ELR (cell line): ENCODE measurements around the gene TNIK.
"Not testable (repeated sequence)": the region's sequence is repeated elsewhere in the genome, so short reads cannot be mapped to it uniquely, and the experiment has no call there.

Experiments
- DNase-seq: peaks from one replicate; pipeline ENCODE4 v3.0.0-alpha.2; 2015; ENCODE audit warnings: low read depth

TNIK gene

DNA sequence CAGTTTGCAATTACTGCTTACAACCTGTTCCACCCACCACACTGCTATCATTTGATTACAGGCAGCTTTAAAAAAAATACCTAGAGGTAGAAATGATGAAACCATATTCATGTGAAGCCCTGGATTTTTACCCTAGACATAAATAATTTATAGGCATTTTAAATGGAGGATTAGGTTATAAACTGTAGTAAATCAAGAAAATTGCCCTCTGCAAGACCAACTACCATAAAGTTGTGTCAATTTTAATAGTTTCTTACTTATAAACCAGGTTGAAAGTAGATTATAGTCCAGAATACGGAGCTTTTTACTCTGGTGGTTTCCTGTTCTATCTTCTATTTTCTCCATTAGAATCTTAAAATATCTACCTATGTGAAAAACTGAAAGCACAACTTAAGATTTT, 13.9 kb downstream of the TNIK start:
- no peak for DNase-seq

DNA sequence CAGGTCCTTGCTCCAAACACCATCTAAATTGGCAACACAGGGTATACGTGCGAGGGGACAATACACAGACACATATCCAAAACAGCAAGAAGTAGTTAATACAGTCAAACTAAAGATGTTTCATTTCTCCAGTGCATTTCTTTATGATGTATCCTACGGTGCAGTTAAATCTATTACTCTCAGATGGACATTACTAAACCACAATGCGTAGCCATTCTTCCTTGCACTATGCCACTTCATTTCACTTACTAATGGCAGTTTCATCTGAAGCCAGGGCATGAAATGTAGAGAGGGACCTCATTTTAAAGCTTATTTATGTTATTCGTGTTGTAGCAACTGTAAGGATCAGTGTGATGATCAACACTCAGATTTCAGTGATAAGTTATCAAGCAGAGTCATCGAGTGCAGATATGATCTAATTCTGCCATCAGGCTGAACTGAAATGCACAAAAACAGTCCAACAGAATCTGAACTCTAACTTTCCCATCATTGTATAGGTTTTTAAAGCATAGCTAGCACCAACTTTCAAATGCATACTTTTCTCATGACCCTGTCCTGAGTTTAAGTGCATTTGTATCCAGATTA, 14.5 kb downstream of the TNIK start:
- no peak for DNase-seq

DNA sequence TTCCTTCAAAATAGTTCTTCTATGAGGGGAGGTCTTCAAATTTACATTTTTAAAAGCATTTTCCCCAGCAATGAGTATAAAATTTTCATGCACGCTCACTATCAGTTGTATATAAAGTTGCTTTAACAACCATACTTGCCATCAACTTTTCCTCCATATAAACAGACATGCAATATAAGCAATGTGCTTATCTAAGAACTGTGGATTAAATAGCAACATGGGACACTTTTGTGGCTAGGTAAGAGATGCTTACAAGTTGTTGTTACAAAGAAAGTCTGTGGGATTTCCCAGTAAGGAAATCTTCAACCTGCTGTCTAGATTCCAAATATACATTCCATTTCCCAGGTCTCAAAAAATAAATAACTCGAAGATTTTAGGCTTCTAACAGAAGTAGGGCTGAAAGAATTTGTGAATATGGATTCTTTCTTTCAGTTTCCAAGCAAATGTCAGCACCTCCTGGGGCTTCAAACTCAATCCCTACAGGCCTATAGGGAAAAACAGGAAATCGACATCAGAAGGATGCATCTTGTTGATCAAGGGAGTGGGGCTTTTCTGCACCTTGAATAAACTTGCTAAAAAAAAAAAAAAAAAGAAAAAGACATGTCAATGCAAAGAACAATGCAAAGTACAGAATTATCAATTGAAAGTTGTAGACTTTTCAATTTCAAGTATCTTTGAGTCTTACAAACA, 16.1 kb downstream of the TNIK start:
- no peak for DNase-seq

DNA sequence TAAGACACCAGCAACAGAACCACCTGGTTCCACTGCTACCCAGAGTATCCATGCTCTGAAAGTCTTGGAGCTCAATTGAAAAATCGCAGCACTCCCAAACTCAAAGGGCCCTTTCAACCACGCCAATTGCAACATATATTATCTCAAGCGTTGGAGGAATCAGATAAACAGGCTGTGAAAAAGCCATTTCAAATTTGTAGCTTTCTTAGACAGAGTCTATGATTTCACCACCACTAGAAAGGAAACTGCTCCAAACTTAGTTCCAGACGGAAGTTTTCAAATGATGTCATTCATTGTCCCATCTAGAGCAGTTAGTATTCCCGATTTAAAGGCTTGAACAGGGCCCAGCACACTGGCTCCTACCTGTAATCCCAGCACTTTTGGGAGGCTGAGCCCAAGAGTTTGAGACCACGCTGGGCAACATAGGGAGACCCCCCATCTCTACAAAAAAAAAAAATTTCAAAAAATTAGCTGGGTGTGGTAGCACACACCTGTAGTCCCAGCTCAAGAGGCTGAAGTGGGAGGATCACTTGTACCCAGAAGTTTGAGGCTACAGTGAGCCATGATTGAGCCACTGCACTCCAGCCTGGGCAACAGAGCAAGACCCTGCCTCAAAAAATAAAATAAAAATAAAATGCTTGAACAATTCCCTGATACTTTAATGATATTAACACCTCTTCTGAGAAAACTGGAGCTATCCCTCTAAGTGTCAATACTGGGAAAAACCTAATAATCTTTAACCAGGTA, 16.8 kb downstream of the TNIK start:
- no peak for DNase-seq

DNA sequence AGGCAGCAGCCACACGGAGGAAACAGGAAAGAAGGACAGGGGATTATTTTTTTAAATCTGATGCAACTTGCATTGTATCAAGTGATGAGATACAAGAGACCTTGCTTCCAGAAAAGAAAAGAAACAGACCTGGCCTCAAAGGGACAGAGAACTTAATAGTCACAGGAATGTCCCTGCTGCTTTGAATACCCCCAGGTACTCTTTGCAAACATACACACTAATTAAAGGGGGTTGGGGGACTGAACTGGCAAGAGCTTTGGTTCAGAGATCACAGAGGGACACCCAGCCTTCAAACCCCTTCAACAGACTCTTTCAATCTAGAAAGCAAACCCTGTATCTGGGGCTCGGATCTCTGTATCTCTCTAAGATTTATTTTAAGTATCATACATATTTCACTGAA, 18.0 kb downstream of the TNIK start:
- DNase-seq, result no peak

DNA sequence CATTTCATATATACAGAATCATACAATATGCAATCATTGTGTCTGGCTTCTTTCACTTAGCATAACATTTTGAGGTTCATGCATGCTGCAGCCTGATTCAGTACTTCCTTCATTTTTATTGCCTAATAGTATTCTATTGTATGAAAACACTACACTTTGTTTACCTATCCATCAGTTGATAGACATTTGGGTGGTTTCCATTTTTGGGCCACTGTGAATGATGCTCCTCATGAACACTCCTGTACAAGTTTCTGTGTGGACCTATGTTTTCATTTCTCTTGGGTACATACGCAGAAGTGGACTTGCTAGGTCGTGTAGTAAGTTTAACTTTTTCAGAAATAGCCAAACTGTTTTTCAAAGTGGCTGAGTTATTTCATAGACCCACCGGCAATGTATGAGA, 18.8 kb downstream of the TNIK start:
- no peak for DNase-seq

DNA sequence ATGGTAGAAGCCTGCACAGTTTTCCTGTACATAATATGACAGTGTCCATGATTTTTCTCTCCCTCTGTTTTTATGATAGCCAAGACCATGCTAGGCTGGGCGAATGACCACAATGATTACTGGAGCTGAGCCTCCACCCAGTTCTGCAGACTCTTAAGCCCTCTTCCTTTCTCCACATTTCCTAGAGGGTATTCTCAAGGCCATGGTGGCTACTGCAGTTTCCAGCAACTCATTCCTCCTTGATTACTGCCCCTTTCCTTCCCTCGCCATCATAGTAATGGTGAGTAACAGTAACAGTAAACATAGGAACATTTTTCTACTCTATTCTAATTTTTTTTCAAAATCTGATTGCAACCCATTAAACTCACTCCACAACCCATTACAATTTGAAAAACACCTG, 20.2 kb downstream of the TNIK start:
- no peak for DNase-seq

DNA sequence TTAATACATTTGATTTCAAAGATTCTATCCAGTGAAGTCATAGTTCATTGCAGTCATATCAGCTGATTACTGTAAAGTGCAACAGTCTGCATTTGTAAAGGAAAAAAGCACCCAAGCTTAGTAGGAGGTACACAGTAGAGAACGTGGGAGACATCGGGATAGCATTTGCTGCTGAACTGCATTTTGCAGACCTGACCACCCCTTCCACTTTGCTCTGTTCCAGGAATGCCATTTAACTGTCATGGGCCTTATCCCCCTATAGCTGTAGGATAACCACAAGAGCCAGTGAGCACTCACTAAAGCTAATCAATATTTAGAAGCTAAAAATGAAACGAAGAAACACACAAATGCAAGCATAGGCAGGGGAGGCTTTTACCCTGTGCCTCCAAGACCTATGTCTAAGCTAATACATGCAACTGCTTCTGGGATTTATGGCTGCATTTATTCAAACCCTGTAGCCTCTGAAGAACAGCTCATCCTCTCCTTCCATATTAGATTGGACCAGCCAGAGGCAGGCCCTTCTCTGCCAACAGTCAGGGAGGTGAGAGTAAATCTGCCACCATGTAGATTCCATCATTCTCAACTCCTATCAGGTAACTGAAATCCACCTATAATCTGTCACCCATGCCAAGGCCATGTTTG, 23.0 kb downstream of the TNIK start:
- no peak for DNase-seq

DNA sequence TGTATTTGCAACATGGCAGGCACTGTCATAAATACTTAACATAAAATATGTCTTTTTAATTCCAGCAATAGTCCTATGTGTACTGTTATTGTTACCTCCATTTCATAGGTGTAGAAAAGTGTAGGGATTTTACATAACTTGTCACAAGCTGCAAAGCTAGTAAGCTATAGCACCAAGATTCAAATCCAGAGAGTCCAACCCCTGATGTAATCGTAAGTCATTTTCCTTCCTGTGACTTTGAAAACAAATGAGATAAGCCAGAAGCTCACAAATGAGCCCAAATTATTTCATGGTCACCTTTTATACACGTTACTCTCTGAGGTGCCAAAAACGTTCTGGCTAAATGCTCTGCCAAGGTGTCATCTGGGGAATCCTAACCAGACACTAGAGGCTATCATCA, 23.8 kb downstream of the TNIK start:
- DNase-seq, result no peak

DNA sequence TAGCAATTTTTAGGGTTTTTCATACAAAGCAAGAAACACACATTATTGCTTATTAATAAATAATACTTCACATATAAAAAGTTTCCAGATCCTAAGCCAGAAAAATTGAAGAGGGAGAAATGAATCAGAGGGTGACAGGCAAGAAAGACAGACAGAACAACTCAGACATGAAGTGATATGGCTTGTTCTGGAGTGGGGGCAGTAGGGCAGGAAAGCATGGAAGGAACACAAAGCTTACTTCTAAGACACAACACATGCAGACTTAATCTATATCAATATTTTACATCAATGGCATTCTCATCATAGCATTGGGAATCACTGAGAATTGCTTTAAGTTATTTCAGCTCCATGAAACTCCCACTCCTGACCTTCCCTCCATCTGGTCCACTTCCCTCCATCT, 24.4 kb downstream of the TNIK start:
- DNase-seq, result no peak

DNA sequence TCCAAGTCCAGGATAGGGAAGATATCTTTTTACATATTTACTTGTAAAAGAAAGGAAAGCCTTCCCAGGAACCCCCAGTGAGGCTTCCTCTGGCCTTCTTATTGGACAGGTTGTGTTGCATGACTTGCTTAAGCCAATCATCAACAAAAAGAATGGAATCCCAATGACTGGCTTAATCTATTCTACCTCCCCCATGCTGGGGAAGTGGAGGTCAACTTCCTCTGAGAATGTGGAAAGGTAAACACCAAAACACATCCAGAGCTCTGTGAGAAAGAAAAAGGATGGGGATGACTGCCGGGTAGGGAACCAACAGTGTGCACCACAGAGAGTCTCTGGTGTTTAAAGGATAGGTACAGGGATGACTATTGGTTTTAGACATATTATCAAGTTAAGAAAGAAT, 25.1 kb downstream of the TNIK start:
- DNase-seq, result no peak

DNA sequence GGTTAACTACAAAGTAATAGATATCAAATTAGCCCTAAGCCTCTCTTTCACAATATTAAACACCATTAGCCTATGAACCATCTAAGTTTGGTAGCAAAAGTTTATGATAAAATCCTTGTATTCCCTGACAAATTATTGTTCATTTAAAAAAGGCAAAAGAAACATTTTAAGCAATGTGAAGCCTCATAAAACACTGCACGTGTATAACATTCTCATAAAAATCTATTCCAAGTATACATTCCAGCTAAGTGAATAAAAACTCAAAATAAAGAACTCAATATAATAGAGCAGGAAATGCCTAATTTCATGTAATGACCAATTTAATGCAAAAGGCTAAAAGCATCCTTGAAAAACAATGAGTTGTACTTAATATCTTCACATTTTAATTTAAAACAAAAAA, 27.7 kb downstream of the TNIK start:
- no peak for DNase-seq

DNA sequence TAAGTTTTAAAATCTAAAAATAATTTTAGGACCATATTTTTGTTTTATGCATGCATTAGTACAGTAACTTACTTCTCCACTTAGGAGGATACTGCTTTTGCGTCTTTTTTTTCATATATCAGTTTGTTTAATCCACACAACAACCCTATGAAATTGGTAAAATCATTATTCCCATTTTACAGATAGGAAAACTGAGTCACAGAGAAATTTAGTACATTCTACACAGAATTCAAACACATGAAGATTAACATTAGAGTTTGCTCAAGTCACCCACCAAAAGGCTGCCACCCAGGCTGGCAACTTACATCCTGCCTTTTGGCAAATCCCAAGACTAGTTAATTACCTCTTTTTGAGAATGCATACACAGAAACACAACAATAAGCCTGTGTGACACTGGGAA, 28.7 kb downstream of the TNIK start:
- no peak for DNase-seq

DNA sequence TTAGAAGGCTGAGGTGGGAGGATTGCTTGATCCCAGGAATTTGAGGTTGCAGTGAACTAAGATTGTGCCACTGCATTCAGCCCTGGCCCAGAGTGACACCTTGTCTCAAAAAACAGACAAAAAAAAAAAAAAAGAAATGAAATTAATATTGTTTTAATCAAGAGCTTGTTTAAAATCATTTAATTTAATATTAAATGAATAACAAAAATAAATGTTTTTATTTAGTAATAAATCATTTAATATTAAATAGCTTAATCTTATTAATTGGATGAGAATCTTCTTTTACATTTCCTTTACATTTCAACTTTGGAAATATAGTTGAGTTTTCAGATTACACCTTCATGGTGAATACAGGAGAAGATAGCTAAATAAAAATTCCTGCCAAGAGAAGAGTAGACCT, 29.7 kb downstream of the TNIK start:
- DNase-seq, result no peak

DNA sequence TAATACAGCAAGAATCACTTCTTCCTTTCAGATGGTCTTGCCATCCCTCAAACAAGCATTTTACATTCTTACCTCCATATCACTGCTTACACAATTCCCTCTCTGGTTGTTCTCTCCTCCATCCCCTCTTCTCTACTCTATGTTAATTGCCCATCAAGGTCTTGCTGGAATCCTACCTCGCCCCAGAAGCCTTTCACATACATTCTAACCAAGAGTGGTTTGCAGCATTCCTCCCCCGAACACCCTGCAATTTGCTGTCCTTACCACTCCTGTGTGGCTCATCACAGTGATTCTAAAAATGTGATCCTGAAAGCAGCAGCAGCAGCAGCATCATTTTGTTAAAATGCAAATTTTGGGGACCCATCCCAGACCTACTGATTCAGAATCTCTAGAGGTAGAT, 30.6 kb downstream of the TNIK start:
- no peak for DNase-seq

DNA sequence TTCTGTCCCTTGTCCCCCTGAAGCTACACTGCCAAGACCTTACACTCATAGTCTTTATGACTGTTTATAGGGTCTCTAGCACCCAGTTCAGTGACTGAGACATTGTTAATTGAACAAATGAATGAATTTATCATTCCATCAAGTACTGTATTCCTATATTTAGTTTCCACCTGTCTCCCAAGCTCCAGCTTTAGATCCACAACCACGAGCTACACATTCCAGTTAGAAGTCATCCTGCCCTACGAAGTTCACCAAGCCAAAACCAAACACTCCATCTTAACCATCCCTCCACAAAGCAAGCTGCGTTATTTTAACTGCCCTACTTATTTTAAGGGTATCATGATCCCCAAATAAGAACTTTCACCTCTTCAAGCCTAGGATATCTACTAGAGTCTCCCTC, 31.3 kb downstream of the TNIK start:
- DNase-seq, result no peak

DNA sequence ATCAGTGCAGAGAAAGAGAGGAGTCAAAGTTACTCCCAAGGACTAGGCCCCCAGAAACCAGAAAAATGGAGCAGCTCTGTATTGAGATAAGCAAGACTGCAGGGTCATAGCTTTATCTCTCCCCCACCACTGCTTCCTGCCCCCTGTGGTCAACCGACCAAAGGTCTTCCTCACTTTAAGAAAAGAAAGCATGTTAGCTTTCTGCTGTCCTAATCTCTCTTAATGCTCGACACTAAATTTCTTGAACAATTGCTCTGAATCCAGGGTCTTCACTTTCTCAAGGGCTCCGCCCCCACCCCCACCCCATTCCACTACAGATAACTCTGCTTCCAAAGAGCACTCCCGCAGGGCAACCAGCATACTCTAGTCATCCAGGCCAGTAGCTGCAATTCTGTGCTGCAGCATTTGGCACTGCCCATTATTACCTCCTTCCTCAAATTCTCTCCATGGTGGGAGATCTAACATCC, 31.9 kb downstream of the TNIK start:
- no peak for DNase-seq

DNA sequence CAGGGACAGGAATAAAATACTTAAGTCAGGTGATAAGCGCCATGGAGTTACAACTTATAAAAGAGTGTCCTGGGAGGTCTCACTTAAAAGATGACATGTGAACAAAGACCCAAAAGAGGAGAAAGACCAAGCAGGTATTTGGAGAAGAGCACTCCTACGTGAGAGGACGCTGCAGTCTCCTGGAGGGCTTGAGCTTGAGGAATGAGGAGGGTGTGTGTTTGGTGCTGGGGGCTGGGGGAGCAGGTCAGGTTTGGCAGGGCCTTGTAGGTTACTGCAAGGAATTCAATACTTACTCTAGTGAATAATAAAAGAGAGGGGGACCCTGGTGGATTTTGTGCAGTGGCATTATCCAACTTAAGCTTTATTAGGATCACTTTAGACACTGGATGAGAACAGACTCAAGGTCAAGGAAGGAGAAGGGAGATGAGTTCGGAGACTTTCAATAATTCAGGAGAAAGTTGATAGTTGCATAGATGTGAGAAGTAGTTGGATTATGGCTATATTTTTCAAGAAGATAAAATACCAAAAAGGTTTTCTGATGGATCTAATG, 32.4 kb downstream of the TNIK start:
- no peak for DNase-seq

DNA sequence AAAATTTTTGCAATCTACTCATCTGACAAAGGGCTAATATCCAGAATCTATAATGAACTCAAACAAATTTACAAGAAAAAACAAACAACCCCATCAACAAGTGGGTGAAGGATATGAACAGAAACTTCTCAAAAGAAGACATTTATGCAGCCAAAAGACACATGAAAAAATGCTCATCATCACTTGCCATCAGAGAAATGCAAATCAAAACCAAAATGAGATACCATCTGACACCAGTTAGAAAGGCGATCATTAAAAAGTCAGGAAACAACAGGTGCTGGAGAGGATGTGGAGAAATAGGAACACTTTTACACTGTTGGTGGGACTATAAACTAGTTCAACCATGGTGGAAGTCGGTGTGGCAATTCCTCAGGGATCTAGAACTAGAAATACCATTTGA, 36.1 kb downstream of the TNIK start:
- not testable (repeated sequence) for DNase-seq

DNA sequence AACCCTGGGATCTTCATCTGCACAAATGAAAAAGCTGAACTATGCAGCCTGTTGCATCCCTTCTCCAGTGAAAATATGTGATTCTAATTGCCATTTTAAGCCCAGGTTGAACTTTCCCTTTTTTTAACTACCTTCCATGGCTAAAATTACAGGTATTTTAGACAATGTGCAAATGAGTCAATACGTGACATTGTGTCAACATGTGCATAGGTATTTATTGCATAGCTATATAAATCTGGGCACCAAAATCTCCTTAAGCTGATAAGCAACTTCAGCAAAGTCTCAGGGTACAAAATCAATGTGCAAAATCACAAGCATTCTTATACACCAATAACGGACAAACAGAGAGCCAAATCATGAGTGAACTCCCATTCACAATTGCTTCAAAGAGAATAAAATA, 37.4 kb downstream of the TNIK start:
- not testable (repeated sequence) for DNase-seq

DNA sequence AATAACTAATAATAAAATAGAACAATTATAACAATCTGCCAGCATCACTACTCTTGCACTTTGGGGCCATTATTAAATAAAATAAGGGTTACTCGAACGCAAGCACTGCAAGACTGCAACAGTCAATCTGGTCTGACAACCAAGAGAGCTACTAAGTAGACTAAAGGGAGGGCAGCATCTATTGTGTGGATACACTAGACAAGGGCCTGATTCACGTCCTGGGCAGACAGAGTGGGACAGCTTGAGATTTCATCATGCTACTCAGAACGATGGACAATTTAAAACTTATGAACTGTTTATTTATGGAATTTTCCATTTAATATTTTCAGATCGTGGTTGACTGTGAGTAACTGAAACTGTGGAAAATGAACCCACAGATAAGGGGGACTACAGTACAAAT, 39.5 kb downstream of the TNIK start:
- DNase-seq, result no peak

DNA sequence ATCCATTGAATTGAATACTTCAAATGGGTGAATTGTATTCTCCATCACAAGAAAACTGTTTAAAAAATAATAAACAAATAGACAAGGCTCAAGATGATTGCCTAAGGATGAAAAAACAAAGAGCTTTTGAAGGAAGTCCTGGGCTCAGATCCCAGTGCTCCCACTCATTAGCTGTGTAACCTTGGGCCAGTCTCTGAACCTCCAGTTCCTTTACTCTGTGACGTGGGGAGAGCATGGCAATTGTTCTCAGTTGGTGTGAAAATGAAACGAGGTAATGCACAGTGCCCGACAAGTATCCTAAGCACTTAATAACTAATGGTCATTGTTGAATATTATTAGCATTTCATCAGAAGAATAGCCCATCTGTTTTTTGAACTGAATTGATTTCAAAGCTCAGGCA, 40.7 kb downstream of the TNIK start:
- DNase-seq, result no peak

DNA sequence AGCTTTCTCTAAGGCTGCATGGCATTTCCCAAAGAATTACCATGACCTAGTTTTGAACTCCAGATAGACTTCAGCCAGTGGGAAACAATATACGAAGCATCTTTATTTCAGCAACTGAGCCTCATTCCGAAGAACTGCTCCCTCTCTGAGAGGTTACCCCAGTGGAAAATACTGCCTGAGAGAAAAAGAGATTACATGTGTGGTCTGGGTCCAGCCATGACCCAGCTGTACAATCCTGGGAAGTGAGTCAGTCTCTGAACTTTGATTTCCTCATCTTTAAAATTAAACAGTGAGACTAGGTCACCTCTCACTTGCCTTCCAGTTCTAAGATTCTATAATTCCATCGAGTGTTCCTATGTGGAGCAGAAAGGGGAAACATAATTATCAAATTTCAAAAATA, 42.4 kb downstream of the TNIK start:
- DNase-seq, result peak; percentile 82
